GM21390 (cell line): ENCODE measurements around the gene ALAS2.
A peak's percentile ranks its signal among the peaks of the same experiment; 100 is the strongest.
"Not testable (repeated sequence)": the region's sequence is repeated elsewhere in the genome, so short reads cannot be mapped to it uniquely, and the experiment has no call there.

Experiments used
- ATAC-seq: cut with Tn5 transposase; IDR thresholded peaks from one replicate; pipeline ENCODE4 v1.9.1; 2021; ENCODE audit not compliant: unreplicated experiment

ALAS2 gene, protein sequence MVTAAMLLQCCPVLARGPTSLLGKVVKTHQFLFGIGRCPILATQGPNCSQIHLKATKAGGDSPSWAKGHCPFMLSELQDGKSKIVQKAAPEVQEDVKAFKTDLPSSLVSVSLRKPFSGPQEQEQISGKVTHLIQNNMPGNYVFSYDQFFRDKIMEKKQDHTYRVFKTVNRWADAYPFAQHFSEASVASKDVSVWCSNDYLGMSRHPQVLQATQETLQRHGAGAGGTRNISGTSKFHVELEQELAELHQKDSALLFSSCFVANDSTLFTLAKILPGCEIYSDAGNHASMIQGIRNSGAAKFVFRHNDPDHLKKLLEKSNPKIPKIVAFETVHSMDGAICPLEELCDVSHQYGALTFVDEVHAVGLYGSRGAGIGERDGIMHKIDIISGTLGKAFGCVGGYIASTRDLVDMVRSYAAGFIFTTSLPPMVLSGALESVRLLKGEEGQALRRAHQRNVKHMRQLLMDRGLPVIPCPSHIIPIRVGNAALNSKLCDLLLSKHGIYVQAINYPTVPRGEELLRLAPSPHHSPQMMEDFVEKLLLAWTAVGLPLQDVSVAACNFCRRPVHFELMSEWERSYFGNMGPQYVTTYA

DNA sequence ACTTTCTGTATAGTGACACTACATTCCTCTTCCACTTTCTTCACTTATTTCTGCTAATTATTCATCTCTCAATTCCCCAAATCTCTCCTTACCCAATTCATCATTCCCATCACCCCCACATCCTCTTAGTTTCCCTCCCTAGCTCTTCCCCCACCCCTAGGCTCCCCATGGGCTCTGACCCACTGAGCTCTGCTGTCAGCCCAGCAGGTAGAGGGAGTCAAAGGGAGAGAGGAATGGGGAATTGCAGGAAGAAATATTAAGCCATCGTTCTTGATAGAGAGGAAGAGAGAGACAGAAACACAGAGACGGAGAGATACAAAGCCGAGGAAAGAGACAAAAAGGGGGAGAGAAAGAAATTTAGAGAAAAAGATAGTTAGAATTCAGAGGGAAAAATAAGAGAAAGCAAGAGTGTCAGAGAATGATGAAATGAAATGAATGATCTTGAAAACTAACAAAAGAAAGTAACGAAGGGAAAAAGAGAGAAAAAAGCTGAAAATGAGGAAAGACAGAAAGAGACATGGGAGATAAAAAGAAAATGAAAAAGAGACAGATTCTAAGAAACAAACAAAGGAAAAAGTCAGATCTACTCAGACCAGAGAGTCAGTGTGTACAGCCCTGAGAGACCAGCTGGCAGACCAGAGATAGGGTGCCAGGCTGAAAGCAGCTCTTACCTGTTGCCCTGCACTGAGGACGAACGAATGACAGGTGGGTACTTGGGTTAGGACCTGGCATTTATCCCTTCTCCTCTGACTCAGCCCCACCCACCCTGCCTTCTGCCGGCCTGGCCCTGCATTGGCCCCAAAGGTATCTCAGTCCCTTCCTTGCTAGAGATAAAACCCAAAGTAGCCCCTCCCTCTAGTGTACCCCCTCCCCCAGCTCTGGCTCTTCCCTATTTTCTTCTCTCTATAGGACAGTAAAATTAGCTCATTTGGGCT is at the start of gene ALAS2:
ALAS2 (minus strand) TSS at position 707 of the 935 bp plus-strand sequence. CDS start 4,977 bp downstream, outside the sequence.
- ATAC-seq, result no peak

DNA sequence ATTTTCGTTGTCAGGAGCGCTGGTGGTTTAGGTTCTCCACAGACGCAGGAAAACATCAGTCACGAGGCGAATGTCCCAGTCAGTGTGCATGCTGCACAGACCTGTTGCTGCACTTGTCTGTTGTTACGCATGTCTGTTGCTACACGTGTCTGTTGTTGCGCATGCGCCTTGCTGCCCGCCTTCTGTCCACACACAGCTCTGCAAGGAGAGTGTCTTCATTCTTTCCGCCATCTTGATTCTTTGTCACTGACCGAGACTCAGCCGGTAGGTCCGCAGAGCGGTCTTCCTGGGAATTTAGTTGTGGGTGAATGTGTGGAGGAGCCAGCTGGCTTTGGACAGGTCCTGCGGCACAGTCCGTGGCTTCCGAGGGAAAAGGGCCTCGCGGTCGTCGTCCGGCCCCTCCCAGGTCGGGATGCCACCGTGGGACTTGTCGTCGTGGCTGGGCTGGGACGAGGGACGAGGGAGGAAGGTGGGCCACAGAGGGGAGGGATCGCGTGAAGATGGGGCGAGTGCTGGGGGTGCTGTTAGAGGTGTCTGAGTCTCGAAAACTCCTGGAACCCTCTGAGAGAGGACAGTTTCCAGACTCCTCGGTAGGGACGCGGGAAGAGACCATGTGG is 44.2 kb upstream of the ALAS2 start, which contains the start of gene PAGE2B:
PAGE2B (plus strand) TSS at position 180 of the 617 bp plus-strand sequence. CDS start 1,012 bp downstream, outside the sequence.
- ATAC-seq, result no peak

DNA sequence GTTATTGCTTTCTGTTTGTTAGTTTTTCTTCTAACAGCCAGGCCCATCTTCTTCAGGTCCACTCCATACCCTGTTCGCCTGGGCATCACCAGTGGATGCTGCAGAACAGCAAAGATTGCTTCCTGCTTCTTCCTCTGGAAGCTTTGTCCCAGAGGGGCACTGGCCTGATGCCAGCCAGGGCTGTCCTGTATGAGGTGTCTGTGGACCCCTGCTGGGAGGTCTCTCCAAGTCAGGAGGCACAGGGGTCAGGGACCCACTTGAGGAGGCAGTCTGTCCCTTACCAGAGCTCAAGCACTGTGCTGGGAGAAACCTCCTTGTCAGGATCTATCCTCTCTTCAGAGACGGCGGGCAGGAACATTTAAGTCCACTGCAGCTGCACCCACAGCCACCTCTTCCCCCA is 41.5 kb upstream of the ALAS2 start:
- ATAC-seq, result no peak

DNA sequence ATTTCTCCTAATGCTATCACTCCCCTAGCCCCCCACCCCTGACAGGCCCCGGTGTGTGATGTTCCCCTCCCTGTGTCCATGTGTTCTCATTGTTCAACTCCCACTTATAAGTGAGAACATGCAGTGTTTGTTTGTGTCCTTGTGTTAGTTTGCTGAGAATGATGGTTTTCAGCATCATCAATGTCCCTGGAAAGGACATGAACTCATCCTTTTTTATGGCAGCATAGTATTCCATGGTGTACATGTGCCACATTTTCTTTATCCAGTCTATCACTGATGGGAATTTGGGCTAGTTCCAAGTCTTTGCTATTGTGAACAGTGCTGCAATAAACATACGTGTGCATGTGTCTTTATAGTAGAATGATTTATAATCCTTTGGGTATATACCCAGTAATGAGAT is 36.4 kb upstream of the ALAS2 start:
- ATAC-seq, result not testable (repeated sequence)

DNA sequence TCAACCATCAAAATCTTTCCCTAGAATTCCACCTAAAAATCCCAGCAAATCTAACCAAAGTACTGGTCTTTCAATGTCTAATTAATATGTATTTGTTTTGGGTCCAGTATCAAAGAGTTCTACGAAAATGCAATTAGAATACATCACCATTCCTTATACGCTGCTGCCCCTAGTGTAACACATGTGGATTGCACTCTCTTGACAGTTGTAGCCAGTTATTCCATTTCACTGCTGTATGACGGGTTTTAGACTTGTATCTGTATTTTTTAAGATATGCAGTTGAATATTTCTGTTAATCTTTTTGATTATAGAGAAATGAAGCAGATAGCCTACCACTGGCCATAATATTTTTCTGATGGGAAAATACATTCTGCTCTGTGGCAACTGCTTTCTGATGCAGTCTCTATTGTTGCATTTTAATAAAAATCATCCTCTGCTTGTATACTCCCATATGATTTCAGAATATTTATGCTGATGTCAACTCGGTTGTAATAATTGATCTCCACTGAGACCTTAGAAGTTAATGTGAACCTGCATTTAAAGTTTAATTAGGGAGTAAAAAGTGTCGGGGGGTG is 27.0 kb upstream of the ALAS2 start:
- ATAC-seq, result peak; percentile 67

DNA sequence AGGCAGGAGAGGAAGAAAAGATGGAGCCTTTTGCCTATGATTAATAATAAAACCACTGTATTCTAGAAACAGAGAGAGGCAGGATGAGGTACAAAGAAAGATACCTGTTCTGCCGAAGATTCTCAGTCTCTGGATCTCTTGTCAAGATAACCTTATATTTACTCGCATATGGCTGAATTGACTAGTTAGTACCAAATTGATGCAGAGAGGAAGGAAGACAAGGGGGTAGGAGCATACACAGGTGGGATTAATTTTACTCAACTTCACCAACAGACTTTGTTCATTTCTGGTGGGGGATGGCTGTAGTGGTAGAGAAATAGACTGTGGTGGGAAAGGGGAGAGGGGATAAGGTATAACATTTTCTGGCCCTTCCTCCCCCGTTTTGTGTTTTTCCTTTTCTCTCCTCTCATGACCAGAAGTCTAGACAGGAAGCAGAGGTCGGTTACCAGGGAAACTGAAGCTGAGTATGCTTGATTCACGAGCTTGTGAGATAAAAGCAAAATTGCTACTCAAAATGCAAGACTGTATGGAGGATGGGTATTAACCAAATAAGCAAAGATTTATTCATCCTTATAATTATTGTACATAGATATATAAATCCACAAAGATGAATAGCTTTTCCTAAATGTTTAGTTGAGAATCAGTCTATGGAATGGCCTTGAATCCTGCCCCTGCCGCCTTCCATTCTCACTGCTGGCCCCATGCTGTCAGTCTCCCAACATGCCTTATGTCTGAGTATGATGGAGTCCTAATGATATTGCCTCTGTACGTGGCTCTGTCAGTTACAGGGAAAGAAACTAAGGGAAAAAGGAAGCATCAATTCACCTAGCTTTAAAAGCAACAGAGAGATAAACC is 26.3 kb upstream of the ALAS2 start:
- no peak for ATAC-seq

DNA sequence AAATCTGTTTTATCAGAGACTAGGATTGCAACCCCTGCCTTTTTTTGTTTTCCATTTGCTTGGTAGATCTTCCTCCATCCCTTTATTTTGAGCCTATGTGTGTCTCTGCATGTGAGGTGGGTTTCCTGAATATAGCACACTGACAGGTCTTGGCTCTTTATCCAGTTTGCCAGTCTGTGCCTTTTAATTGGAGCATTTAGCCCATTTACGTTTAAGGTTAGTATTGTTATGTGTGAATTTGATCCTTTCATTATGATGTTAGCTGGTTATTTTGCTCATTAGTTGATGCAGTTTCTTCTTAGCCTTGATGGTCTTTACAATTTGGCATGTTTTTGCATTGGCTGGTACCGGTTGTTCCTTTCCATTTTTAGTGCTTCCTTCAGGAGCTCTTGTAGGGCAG is 19.8 kb upstream of the ALAS2 start:
- not testable (repeated sequence) for ATAC-seq

DNA sequence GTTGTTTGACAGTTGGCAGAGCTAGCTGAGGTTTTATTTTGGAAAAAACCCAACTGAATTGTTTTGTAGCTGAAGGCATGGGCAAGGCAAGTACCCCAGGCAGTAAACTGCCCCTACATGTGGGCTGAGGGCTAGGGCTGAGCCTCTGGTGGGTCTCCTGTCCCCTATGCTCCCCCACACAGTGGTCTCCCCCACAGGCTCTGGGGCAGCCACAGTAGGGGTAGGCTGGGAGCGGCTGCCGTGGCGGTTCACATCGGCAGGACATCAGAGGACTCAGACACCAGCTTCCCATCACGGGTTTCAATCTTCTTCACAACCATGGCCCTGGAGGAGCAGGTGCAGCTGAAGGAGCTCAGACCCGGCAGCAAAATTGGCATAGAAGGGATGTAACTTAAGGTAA is 10.7 kb upstream of the ALAS2 start:
- ATAC-seq, result no peak

DNA sequence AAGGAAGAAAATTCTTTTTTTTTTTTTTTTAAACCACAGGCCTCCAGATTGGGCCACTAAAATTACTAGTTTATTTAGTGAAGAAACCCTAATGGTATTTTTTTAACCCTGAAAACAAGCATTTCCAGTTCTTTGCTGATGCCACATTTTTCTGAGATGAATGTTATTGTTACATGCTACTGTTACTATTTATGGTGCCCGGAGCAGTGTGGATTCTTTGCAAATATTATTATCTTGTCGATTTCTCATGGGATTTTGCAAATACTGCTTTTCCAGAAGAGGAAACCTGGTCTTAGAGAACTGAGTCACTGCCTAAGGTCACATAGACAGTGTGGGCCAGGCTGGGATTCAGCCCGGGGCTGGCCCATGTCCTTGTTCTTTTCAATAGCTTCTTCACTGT is 8.7 kb upstream of the ALAS2 start:
- no peak for ATAC-seq

DNA sequence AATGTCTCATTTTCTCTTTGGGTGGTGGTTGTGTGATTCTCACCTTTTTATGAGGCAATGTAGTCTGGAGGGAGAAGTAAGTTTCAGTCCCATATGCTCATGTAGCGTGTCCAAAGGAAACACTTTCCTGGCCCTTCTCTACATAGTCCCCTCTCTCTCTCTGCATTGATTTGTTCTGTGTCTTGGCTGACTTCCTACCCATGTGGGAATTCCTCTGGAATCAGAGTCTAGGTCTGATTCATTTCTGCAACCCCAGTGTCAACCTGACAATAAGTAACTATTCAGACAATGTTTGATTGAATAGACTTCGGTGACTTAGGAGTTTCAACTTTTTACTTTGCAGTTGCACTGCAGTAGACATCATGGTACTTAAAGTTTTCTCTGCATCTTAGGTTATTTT is 2.7 kb upstream of the ALAS2 start:
- ATAC-seq, result no peak

DNA sequence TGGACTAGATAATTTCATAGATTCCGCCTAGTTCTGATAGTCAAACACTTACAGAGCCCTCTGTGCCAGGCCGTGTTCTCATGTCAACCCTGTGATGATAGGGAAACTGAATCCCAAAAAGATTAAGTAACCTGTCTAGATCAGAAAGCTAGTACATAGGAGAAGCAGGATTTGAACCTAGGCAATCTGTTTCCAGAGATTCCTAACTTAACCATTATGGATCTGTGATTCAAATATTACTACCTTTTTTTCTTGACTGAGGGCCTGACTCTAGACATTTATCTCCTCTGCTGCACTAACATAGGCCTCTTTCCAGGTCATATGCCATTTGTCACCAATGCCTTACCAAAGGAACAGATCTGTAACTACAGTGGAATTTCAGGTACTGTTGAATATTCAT is 1.5 kb downstream of the ALAS2 start:
- ATAC-seq, result no peak

DNA sequence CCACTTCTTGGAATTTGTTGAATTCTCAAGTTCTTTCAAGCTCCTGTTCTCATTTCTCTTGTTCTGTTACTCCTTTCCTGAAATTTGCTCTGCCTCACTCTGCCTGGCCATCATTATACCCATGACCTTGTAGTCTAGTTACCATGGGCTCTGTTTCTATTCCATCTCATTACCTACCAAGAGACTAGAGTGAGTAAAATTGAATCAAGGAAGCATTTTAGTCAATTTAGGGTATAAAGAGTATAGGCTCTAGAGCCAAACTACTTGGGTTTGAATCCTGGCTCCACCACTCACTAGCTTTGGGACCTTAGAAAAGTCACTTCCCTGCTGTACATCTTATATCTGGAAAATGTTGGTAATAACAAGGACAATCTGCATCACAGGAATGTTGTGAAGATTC is 2.2 kb downstream of the ALAS2 start:
- no peak for ATAC-seq

DNA sequence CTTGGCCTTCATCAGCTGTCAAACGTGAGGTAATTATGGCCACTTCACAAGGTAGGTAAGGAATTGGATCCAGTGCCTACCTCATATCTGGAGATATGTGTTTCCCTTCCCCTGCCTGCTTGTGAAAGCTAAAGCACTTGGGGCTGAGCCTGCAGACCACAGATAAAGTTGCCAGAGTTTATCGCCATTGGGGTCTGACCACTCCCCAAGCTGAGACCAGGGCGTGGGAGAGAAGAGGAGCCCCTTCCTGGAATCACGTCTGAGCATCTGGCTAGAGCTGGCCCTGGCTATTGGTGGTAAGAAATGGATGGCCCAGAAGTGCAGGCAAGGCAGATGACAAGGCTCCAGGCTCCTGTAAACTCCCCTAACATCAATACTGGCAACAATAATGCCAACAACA is 2.7 kb downstream of the ALAS2 start:
- ATAC-seq, result no peak

DNA sequence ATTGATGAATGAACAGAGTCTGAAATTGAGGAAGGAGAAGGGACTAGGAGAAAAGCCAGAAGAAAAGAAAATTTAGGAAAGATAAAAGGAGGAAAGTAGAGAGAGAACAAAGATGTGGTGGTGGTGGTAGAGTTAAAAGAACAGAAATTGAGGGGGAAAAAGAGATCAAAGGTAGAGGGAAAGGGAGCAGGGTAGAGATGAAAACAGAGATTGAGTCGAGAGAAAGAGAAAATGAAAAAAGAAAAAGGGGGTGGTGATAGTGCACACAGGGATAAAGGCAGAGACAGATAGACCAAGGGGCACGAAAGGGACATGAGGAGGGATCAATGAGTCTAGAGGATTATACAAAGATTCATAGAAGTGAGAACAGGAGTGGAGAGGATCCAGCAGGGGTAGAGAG is 3.9 kb downstream of the ALAS2 start:
- no peak for ATAC-seq

DNA sequence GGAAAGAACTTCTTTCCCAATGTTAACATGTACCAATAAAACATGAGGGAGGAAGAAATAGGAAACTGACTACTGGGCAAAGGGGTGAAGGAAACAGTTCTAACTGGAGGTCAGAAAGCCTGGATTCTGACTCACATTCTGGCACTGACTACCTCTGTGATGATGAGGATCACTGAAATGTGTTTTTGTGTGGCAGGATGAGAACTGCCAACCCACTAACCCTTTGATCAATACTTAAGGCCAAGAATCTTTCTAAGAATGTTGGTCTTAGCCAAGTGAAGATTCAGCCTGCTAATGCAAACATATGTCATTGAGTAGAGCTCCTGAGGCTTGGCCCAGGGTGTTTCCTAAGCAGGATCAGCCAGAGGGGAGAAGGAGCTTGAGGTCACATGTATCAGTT is 4.6 kb downstream of the ALAS2 start:
- ATAC-seq, result no peak

DNA sequence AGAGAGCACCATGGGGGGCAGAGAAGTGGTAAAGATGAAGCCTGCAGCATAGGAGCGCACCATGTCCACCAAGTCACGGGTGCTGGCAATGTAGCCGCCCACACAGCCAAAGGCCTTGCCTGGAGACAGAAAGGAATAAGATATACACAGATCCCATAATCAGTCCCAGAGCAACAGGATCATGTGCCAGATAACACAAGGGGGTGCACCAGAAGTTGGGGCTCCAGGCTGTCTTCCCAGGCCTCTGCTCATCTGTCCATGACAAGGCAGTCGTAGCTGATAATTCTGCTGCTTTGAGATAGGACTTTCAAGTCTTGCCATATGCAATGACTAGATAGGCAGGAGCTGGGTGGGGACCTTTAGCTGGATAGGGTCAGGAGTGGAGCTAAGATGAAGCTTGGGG is 15.9 kb downstream of the ALAS2 start:
- no peak for ATAC-seq

DNA sequence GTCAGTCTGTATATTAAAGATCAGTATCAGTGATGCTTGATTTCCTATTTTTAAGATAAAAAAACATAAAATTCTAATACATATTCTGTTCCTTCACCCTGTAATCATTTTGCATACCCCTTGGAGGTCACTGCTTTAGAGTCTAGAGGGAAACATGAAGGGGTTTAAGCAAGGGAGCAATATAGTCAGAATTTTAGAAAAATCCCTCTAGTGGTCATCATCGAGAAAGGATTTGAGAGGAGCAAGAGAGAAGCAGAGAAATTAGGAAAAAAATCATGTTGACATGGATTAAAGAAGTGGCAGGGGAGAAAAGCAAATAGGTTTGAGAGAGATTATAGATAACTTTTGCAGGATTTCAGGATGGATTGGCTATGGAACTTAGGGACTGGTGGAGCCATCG is 19.5 kb downstream of the ALAS2 start:
- ATAC-seq, result no peak

DNA sequence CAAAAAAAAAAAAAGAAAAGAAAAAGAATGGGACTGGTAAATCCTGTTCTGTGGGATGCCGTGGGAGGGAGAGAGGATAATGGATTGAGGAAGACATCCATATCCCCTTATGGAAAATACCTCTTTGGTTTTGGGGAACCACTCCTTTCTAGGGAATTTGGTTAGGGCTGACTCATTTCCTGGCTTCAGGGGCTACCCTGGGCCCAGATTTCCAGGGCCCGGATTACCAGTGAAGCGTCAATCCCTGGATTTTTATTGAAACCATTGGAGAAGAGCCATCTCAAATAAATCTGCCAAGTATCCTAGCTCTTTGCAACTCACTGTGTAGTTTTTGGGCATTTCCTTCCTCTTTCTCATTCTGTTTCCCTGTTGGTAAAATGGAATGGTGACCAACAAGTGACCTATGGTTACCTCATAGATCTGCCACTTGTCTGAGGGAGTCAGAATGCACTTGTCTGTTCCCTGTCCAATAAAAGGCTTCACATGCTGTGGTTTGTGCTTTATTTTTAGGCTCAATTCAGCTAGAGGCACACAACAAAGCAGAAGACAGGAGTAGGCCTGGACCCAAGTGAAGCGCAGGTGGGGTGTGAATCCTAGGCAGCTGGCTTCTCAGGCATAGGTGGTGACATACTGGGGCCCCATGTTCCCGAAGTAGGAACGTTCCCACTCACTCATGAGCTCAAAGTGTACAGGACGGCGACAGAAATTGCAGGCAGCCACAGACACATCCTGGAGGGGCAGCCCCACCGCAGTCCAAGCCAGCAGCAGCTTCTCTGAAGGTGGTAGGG is 22.0 kb downstream of the ALAS2 start:
- no peak for ATAC-seq

DNA sequence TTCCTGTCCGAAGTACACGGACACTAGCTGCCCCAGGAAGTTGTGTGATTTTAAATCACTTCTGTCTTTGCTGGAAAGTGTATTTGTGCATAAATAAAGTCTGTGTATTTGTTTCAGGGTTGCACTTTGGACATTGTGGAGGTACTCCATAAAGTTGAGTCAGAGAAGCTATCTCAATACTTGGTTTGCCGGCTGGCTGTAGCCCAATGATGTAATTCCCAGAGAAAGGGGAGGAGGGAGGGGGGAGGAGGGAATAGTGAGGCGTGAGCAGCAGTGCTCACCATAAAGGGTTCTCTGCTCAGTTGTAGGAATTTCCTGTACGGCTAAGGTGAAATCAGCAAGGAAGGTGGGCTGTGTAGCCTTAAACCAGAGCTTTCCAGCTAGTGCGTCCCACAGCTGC is 23.1 kb downstream of the ALAS2 start:
- no peak for ATAC-seq
